ENCODE measurements around the gene RASA3. TPM values are rescaled to one million over a fixed set of nuclear protein-coding genes. Genes with fewer than 3 reads are reported as not detected.
"Not testable (repeated sequence)": the region's sequence is repeated elsewhere in the genome, so short reads cannot be mapped to it uniquely, and the experiment has no call there.

Gene RASA3
- total and polyA plus RNA-seq, 2 of the 8 experiments (the other 6 are each of a cell fraction or from before 2014, with no cell fraction given), result 7.5 to 21.9 TPM

GRCh38 chr13:114103289-114103621 is 29.2 kb downstream of the RASA3 start:
- CTCF ChIA-PET (ENCODE audit: partially characterized antibody), result interaction anchor here (0.7 kb wide), 1 partner anchor 135 kb away, joined by 3 read pairs; no protein-coding TSS in a partner anchor
- H4K5ac ChIP-seq (ENCODE audit: insufficient read length, low read depth, low read length); H3K23ac ChIP-seq (ENCODE audit: insufficient read length); H2BK15ac ChIP-seq (ENCODE audit: low read length); H3K27ac ChIP-seq (ENCODE audit: low read depth, low read length); H4K91ac ChIP-seq (replicated peaks; ENCODE audit: insufficient read length, low read length); H3K9ac ChIP-seq (replicated peaks in 1 of 4; ENCODE audit: extremely low read depth in 1 of 4, low read depth in 3 of 4, low read length in 3 of 4); DNase-seq (ENCODE audit: low read depth in 1 of 2, low spot score in 2 of 2); H2BK12ac ChIP-seq (ENCODE audit: low read depth, low read length); H2AFZ ChIP-seq (ENCODE audit: low read length); H3K4me2 ChIP-seq (ENCODE audit: insufficient read depth in 1 of 2, low read depth in 2 of 2, low read length in 2 of 2); H4K20me1 ChIP-seq (replicated peaks in 1 of 2; ENCODE audit: control insufficient read depth in 1 of 2, insufficient read depth in 2 of 2, low read length in 2 of 2); H3K9me3 ChIP-seq (ENCODE audit: insufficient read depth in 2 of 2, low read depth in 1 of 2, low read length in 1 of 2); H2BK120ac ChIP-seq (replicated peaks; ENCODE audit: low read depth, low read length); H3K23me2 ChIP-seq (ENCODE audit: low read depth, low read length); FAIRE-seq; H3K4ac ChIP-seq (replicated peaks; ENCODE audit: insufficient read length, low read depth, low read length); H2AK5ac ChIP-seq (ENCODE audit: low read depth, low read length); H4K8ac ChIP-seq (ENCODE audit: extremely low read depth, insufficient read depth, low read length); H2BK5ac ChIP-seq (ENCODE audit: low read depth, low read length); POLR2A ChIA-PET (ENCODE audit: partially characterized antibody); H2BK20ac ChIP-seq (ENCODE audit: low read length); H3K27me3 ChIP-seq (replicated peaks in 1 of 4; ENCODE audit: control insufficient read depth in 3 of 4, extremely low read depth in 1 of 4, insufficient read depth in 3 of 4, low read length in 3 of 4); H3K4me3 ChIP-seq (ENCODE audit: extremely low read depth in 1 of 4, insufficient read depth in 2 of 4, low read depth in 3 of 4, low read length in 4 of 4); H3K36me3 ChIP-seq (ENCODE audit: control insufficient read depth in 2 of 4, insufficient read depth in 4 of 4, low read length in 3 of 4); H3K4me1 ChIP-seq (replicated peaks in 1 of 4; ENCODE audit: control insufficient read depth in 3 of 4, insufficient read depth in 4 of 4, low read length in 3 of 4); H3K56ac ChIP-seq (replicated peaks; ENCODE audit: insufficient read length, low read depth, low read length); H3K79me1 ChIP-seq (ENCODE audit: low read depth, low read length); H3K14ac ChIP-seq (ENCODE audit: insufficient read length); H3K18ac ChIP-seq (ENCODE audit: extremely low read depth, low read length): not testable (repeated sequence)
- H3K79me2 ChIP-seq (ENCODE audit: control insufficient read depth in 1 of 2, insufficient read depth in 2 of 2, low read length in 2 of 2), result peaks cover 0 to 23% of the 10 kb centered on the region in 2 experiments; a peak in 3 of 4 replicates
- 88% methylated on average over 5 of the region's 20 CpGs; no CpG with 5 or more reads in 1 of the 2 experiments for WGBS, 2 experiments (ENCODE audit: extremely low coverage in 1 of 2, insufficient coverage in 1 of 2, insufficient read length in 1 of 2, insufficient replicate concordance in 2 of 2, low coverage in 1 of 2, low lambda C conversion rate in 2 of 2, missing lambda C conversion rate in 1 of 2)
